IMR-90 (cell line): Measurements from ENCODE around the gene SERPING1. TPM values are rescaled to one million over a fixed set of nuclear protein-coding genes. Genes with fewer than 3 reads are reported as not detected.

Source experiments
- ATAC-seq: fragments of 200-7000 bp; cut with Tn5 transposase; 2 replicates; pipeline ENCODE4 v1.9.1; 2020; ENCODE audit warnings: low read depth, mild to moderate bottlenecking, moderate library complexity
- BruUV-seq: library from RNA; stranded (reverse); fragments of 400-500 nt; replicated peaks from 2 replicates; lab custom pipeline; 2021; lab: Mats Ljungman, UMichigan
- CTCF ChIA-PET: fragments of 300-600 bp; formaldehyde crosslinking; extraction: SDS; loops from one replicate; lab custom pipeline; 2021; ENCODE audit warnings: antibody characterized with exemption; lab: Yijun Ruan, JAX
- POLR2A ChIA-PET: fragments of 300-600 bp; sonication (Branson Sonifier 250); formaldehyde crosslinking; loops from one replicate; lab custom pipeline; 2022; ENCODE audit warnings: antibody characterized with exemption; ENCODE audit not compliant: unreplicated experiment; lab: Charles Lee
- DNase-seq: peaks from one replicate; pipeline ENCODE4 v3.0.0; 2013
- H2AFZ ChIP-seq: replicated peaks from 2 replicates; pipeline ENCODE3; 2013; ENCODE audit warnings: low read length, mild to moderate bottlenecking; ENCODE audit not compliant: poor library complexity
- H2AK5ac ChIP-seq: 2 replicates; pipeline ENCODE4 v1.6.1; 2013; ENCODE audit warnings: low read depth, low read length, inconsistent platforms
- H2AK9ac ChIP-seq: replicated peaks from 2 replicates; pipeline ENCODE3; 2013; ENCODE audit warnings: mild to moderate bottlenecking, low read depth, low read length, moderate library complexity; ENCODE audit not compliant: poor library complexity
- H2BK120ac ChIP-seq: 2 replicates; pipeline ENCODE4 v1.6.1; 2013; ENCODE audit warnings: low read depth, low read length, inconsistent platforms
- H2BK15ac ChIP-seq: 3 replicates; pipeline ENCODE4 v1.6.1; 2013; ENCODE audit warnings: low read depth, low read length, inconsistent platforms
- H2BK20ac ChIP-seq: 2 replicates; pipeline ENCODE4 v1.6.1; 2013; ENCODE audit warnings: low read depth, mild to moderate bottlenecking, inconsistent platforms, low read length, moderate library complexity
- H2BK5ac ChIP-seq: 2 replicates; pipeline ENCODE4 v1.6.1; 2013; ENCODE audit warnings: mild to moderate bottlenecking, low read depth, low read length, inconsistent platforms; ENCODE audit not compliant: poor library complexity, severe bottlenecking
- H3K14ac ChIP-seq: replicated peaks from 2 replicates; pipeline ENCODE4 v1.6.1; 2013; ENCODE audit warnings: low read depth, low read length, inconsistent platforms
- H3K18ac ChIP-seq: 2 replicates; pipeline ENCODE4 v1.6.1; 2013; ENCODE audit warnings: low read depth, low read length, control low read depth
- H3K23ac ChIP-seq: 2 replicates; pipeline ENCODE4 v1.6.1; 2013; ENCODE audit warnings: low read depth, low read length, inconsistent platforms
- H3K27ac ChIP-seq: 2 replicates; pipeline ENCODE4 v1.5.1; 2013; ENCODE audit warnings: mild to moderate bottlenecking, control low read depth, low read length; ENCODE audit not compliant: insufficient read depth
- H3K27me3 ChIP-seq: 2 replicates; pipeline ENCODE4 v1.6.1; 2013; ENCODE audit warnings: low read length; ENCODE audit not compliant: control insufficient read depth, insufficient read depth
- H3K36me3 ChIP-seq: 2 replicates; pipeline ENCODE4 v1.6.1; 2013; ENCODE audit warnings: low read length, mixed read lengths; ENCODE audit not compliant: control insufficient read depth, insufficient read depth
- H3K4ac ChIP-seq: 2 replicates; pipeline ENCODE4 v1.6.1; 2013; ENCODE audit warnings: low read depth, low read length, inconsistent platforms
- H3K4me1 ChIP-seq: 2 replicates; pipeline ENCODE4 v1.6.1; 2013; ENCODE audit warnings: low read length, mixed read lengths; ENCODE audit not compliant: control insufficient read depth, insufficient read depth
- H3K4me2 ChIP-seq: 2 replicates; pipeline ENCODE4 v1.6.1; 2013; ENCODE audit warnings: low read depth, mild to moderate bottlenecking, control low read depth, low read length, moderate library complexity
- H3K4me3 ChIP-seq: 2 replicates; pipeline ENCODE4 v1.5.1; 2013; ENCODE audit warnings: low read depth, mild to moderate bottlenecking, control low read depth, low read length, moderate library complexity; ENCODE audit not compliant: insufficient read depth
- H3K56ac ChIP-seq: 2 replicates; pipeline ENCODE4 v1.6.1; 2013; ENCODE audit warnings: low read length, inconsistent platforms; ENCODE audit not compliant: insufficient read depth; ENCODE audit errors: extremely low read depth
- H3K79me1 ChIP-seq, 2 experiments: 2 replicates each; pipeline ENCODE4 v1.6.1; 2013; ENCODE audit warnings: low read length in 2 of 2, inconsistent platforms in 1 of 2, low read depth in 1 of 2
- H3K9ac ChIP-seq: 2 replicates; pipeline ENCODE4 v1.6.1; 2013; ENCODE audit warnings: low read depth, low read length, control low read depth
- H3K9me1 ChIP-seq: 2 replicates; pipeline ENCODE4 v1.6.1; 2013; ENCODE audit warnings: low read length, inconsistent platforms; ENCODE audit not compliant: insufficient read depth
- H3K9me3 ChIP-seq: 2 replicates; pipeline ENCODE4 v1.6.1; 2013; ENCODE audit warnings: low read length; ENCODE audit not compliant: control insufficient read depth, insufficient read depth
- H4K20me1 ChIP-seq: 2 replicates; pipeline ENCODE4 v1.6.1; 2013; ENCODE audit warnings: low read length, inconsistent platforms; ENCODE audit not compliant: insufficient read depth
- H4K5ac ChIP-seq: 2 replicates; pipeline ENCODE4 v1.6.1; 2013; ENCODE audit warnings: mild to moderate bottlenecking, low read depth, low read length, control low read depth
- H4K8ac ChIP-seq, 2 experiments: 2 replicates each; pipeline ENCODE4 v1.6.1; 2013; ENCODE audit warnings: low read depth in 2 of 2, low read length in 2 of 2, control low read depth in 1 of 2, inconsistent platforms in 1 of 2
- H4K91ac ChIP-seq: 2 replicates; pipeline ENCODE4 v1.6.1; 2013; ENCODE audit warnings: low read depth, low read length, inconsistent platforms; ENCODE audit not compliant: insufficient read depth
- BHLHE40 ChIP-seq: fragments of 150-350 bp; IDR thresholded peaks from 2 replicates; pipeline ENCODE4 v1.6.1; 2016; ENCODE audit warnings: mild to moderate bottlenecking, low read depth, low read length
- CEBPB ChIP-seq: IDR thresholded peaks from 2 replicates; pipeline ENCODE4 v1.6.1; 2012; ENCODE audit warnings: low read depth, low read length, improper control_type of control experiment
- CHD1 ChIP-seq: IDR thresholded peaks from 2 replicates; pipeline ENCODE4 v1.6.1; 2012; ENCODE audit warnings: low read depth, low read length, improper control_type of control experiment
- CTCF ChIP-seq: conservative IDR thresholded peaks from 2 replicates; pipeline ENCODE4 v1.5.1; 2012; ENCODE audit warnings: mild to moderate bottlenecking, low read depth, low read length, improper control_type of control experiment
- ELK1 ChIP-seq: fragments of 150-350 bp; IDR thresholded peaks from 2 replicates; pipeline ENCODE4 v1.6.1; 2016; ENCODE audit warnings: low read depth, mild to moderate bottlenecking, low read length, moderate library complexity, borderline replicate concordance
- FOS ChIP-seq: fragments of 150-350 bp; IDR thresholded peaks from 2 replicates; pipeline ENCODE4 v1.6.1; 2016; ENCODE audit warnings: low read depth, low read length
- MAFK ChIP-seq: IDR thresholded peaks from 2 replicates; pipeline ENCODE4 v1.6.1; 2012; ENCODE audit warnings: low read depth, low read length, improper control_type of control experiment
- MAZ ChIP-seq: IDR thresholded peaks from 2 replicates; pipeline ENCODE4 v1.6.1; 2012; ENCODE audit warnings: low read depth, mild to moderate bottlenecking, low read length, improper control_type of control experiment, moderate library complexity, borderline replicate concordance
- MXI1 ChIP-seq: IDR thresholded peaks from 2 replicates; pipeline ENCODE4 v1.6.1; 2012; ENCODE audit warnings: low read depth, mild to moderate bottlenecking, low read length, moderate library complexity, borderline replicate concordance
- NFE2L2 ChIP-seq: fragments of 150-350 bp; IDR thresholded peaks from 2 replicates; pipeline ENCODE4 v1.6.1; 2016; ENCODE audit warnings: low read depth, mild to moderate bottlenecking, low read length
- POLR2A ChIP-seq: IDR thresholded peaks from 2 replicates; pipeline ENCODE4 v1.6.1; 2012; ENCODE audit warnings: mild to moderate bottlenecking, low read depth, low read length
- RAD21 ChIP-seq: IDR thresholded peaks from 2 replicates; pipeline ENCODE4 v1.6.1; 2012; ENCODE audit warnings: low read length, improper control_type of control experiment
- RCOR1 ChIP-seq: IDR thresholded peaks from 2 replicates; pipeline ENCODE4 v1.6.1; 2012; ENCODE audit warnings: mild to moderate bottlenecking, low read length, improper control_type of control experiment; ENCODE audit not compliant: insufficient replicate concordance
- RFX5 ChIP-seq: IDR thresholded peaks from 2 replicates; pipeline ENCODE4 v1.8.0; 2012; ENCODE audit warnings: low read depth, mild to moderate bottlenecking, low read length, moderate library complexity
- SMC3 ChIP-seq: fragments of 150-350 bp; IDR thresholded peaks from 2 replicates; pipeline ENCODE4 v1.6.1; 2016; ENCODE audit warnings: low read depth, mild to moderate bottlenecking, antibody characterized with exemption, low read length, moderate library complexity
- USF2 ChIP-seq: fragments of 150-350 bp; IDR thresholded peaks from 2 replicates; pipeline ENCODE4 v1.6.1; 2017; ENCODE audit warnings: mild to moderate bottlenecking, antibody characterized with exemption, low read length, low read depth
- WGBS, 2 experiments: methylation state at CpG; one replicate each; pipeline versions ENCODE4 v1.1.5 to v1.1.7; 2013; ENCODE audit warnings: missing lambda C conversion rate in 2 of 2; ENCODE audit not compliant: insufficient read length in 1 of 2; ENCODE audit errors: extremely low coverage in 2 of 2; 5-methylcytosine and 5-hydroxymethylcytosine counted together
- dilution Hi-C: fragments of 300-500 bp; cut with HindIII; formaldehyde crosslinking; loops from one replicate; pipeline ENCODE4 v1.14.3; 2018; ENCODE audit warnings: low sequenced_read_pairs; ENCODE audit not compliant: unreplicated experiment
- in situ Hi-C: fragments of 300-500 bp; cut with MboI; formaldehyde crosslinking; loops from 3 replicates; pipeline ENCODE4 v1.14.3; 2019; ENCODE audit warnings: low sequenced_read_pairs, inconsistent platforms, mixed read lengths
- intact Hi-C: fragments of 100-400 bp; cut with micrococcal nuclease; formaldehyde crosslinking; loops from 2 replicates; pipeline ENCODE4 v1.10.0; 2022
- polyA plus RNA-seq, 3 experiments: library from polyadenylated mRNA; depleted of rRNA; stranded (reverse); fragments of >200 nt; gene quantifications; 2 replicates each; pipeline ENCODE4 v1.2.3, GENCODE V29; 2012; ENCODE audit warnings: low replicate concordance in 1 of 3
- total RNA-seq: library from RNA; depleted of rRNA; stranded (reverse); fragments of >200 nt; gene quantifications from 2 replicates; pipeline ENCODE4 v1.2.3, GENCODE V29; 2012

Gene SERPING1
- total and polyA plus RNA-seq, 2 of the 4 experiments (the other 2 are of a cell fraction): 2.0 to 30.7 TPM

GRCh38 chr11:57637626-57638004 lies 40.1 kb downstream of the SERPING1 start:
- peak overlapping the region; percentile 96 for H3K4me3 ChIP-seq
- H2AK5ac ChIP-seq: peak overlapping the region; percentile 67
- peaks cover 14% of the 10 kb centered on the region for H3K27me3 ChIP-seq
- H4K5ac ChIP-seq: peak overlapping the region; percentile 46; the same call in 1 of the 2 replicates
- H2AK9ac ChIP-seq: peak overlapping the region; percentile 100
- peak overlapping the region; percentile 85 for H3K4me2 ChIP-seq
- peak overlapping the region; percentile 74 for H2BK5ac ChIP-seq
- no TSS peak for BruUV-seq
- H2AFZ ChIP-seq: peak overlapping the region; percentile 99
- peak overlapping the region; percentile 93 for H3K4ac ChIP-seq
- in situ Hi-C loops (no loop called here), dilution Hi-C loops (no loop called here), intact Hi-C loops (no loop called here)
- H4K8ac ChIP-seq: peak overlapping the region; percentile 90 to 92
- no peaks in the 10 kb centered on the region for H3K9me3 ChIP-seq
- H2BK20ac ChIP-seq: peak overlapping the region; percentile 69
- peak; percentile 15 for ATAC-seq
- no peak for DNase-seq
- peak overlapping the region; percentile 88 for H2BK120ac ChIP-seq
- 0 out of 3 replicates have a peak overlapping the region, but pooled peaks have one; percentile 12 for H2BK15ac ChIP-seq
- POLR2A ChIA-PET: no interaction called here
- TF ChIP-seq BHLHE40 (no peak), MAFK (no peak), POLR2A (no peak), NFE2L2 (no peak), RAD21 (no peak), RFX5 (no peak), MAZ (no peak), ELK1 (no peak), CHD1 (no peak), MXI1 (no peak), USF2 (no peak), CEBPB (no peak), FOS (no peak), SMC3 (no peak), CTCF (no peak), RCOR1 (no peak)
- 28% methylated on average over 3 of the region's 18 CpGs; no CpG with 5 or more reads in 1 of the 2 experiments for WGBS, 2 experiments
- CTCF ChIA-PET: no interaction called here
- H3K23ac ChIP-seq: peak overlapping the region; percentile 89; the same call in 1 of the 2 replicates
- H3K18ac ChIP-seq: no peak overlapping the region; the same call in 1 of the 2 replicates
- H3K9me1 ChIP-seq: peaks cover 12% of the 10 kb centered on the region
- peaks cover 16 to 47% of the 10 kb centered on the region in 2 experiments for H3K79me1 ChIP-seq
- H4K91ac ChIP-seq: peak overlapping the region; percentile 92
- H3K4me1 ChIP-seq: peaks cover 13% of the 10 kb centered on the region
- peaks cover 1% of the 10 kb centered on the region; the same call in 1 of the 2 replicates for H3K36me3 ChIP-seq
- peak overlapping the region; percentile 61 for H3K9ac ChIP-seq
- H3K14ac ChIP-seq: peak overlapping the region; percentile 78
- peak overlapping the region; percentile 80 for H3K27ac ChIP-seq
- H3K56ac ChIP-seq: peak overlapping the region; percentile 66; the same call in 1 of the 2 replicates
- peaks cover 36% of the 10 kb centered on the region for H4K20me1 ChIP-seq
